Measurements from ENCODE around the gene CPXM2.
"Not testable (repeated sequence)": the region's sequence is repeated elsewhere in the genome, so short reads cannot be mapped to it uniquely, and the experiment has no call there.

CPXM2 gene

DNA sequence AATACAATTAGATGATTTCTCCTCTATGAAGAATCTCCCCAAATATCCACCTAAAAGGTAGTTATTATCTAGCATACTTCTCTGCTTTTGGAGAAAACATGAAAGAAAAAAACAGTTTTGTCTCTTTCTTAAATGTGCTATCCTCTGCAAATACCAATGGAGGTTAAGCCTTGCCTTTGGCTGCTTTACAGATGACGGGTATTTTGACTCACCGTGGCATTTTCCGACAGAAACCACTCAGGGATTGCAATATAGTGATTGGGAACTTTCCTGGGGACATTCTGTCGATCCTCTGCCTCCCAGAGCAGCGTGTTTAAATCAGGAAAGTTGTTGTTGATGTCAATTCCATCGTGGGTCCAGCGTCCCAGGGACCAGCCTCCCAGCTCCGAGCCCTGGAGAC, 124.8 kb downstream of the CPXM2 start:
- DNase-seq = no peak

DNA sequence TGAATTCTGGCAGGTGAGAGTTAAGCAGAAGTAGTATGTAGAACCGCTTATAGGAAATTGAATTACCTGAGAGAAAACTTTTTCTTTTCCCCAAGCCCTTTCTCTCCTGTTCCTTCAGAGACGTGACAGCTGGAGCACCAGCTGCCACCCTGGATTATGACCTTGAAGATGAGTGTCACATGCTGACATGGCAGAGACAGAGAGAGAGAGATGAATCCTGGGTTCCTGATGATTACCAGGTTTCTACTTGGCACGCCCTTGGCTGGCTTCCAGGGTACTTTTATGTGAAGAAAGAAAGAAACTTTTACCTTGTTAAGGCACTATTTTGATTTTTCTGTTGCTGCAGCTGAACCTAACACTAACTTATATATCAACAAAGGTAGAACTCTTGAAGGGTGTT, 125.6 kb downstream of the CPXM2 start:
- peak; percentile 91 for DNase-seq

DNA sequence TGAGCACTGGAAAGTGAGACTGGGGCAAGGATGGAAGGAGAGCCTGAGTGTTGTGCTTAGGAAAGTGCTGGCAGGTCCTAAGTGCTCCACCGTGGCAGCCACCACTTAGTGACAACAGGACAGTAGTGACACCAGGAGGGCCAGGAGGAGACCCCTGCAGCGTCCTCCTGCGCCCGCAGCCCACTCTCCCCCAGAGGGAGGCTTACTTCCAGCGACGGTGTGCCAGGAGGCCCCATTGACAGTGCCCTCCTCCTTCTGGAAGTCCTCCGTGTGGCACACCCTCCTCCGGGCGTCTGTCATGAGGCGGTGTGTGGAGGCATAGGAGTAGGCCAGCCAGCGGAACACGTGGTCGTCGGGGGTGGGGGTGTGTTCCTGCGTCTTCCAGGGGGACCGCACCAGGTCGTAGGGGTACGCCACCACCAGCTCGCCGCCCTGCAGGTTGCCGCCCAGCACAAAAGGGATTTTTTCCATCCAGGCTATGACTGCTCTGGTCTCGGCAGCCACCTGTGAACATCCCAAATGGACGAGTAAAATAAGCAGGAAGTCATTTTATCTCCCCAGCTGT, 129.9 kb downstream of the CPXM2 start:
- DNase-seq = no peak

DNA sequence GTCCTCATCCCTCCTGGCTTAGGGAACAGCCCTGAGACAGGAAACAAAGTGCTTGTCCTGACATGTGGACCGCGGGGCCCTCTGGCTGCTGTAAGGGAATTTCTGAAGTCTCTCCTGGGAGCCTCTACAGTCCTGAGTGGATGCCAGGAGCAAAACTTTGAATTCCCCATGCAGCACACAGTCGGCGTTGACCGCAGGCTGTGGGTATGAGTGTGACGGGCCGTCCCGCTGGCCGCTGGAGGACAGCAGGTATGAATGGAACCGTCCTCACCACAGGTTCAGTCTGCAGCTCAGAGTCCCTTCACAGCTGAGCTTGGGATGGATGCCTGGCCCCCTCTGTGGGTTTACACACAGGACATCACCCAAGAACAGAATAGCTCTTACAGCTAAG, 130.6 kb downstream of the CPXM2 start:
- no peak for DNase-seq

DNA sequence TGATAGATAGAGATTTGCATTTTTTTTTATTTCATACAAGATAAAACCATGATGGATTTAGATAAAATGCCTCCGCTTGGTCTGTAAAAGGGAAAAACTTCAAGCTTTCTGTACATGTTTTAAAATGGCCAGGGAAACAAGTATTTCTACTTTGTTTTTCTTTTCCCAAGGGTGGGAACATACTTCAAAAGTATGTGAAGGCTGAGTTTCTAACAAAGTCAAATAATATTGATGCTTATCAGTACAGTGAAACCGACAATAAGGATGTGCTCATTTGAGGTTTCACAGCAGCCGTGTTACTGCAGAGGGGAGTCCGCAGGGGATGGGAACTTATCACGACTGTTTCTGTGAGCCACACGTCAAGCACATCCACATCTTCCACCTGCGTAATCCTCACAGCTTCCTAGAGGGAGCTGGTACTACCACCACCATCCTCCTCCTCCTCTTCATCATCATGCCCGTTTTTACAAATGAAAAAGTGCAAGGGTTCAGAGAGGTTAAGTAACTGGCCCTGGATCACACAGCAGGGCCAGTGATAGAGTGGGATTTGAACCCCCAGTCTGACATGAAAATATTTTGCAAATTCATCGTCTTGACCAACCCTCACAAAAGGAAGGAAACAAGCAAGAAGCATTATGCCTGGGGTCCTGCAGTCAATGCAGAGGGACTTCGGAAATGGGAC, 131.1 kb downstream of the CPXM2 start:
- no peak for DNase-seq

DNA sequence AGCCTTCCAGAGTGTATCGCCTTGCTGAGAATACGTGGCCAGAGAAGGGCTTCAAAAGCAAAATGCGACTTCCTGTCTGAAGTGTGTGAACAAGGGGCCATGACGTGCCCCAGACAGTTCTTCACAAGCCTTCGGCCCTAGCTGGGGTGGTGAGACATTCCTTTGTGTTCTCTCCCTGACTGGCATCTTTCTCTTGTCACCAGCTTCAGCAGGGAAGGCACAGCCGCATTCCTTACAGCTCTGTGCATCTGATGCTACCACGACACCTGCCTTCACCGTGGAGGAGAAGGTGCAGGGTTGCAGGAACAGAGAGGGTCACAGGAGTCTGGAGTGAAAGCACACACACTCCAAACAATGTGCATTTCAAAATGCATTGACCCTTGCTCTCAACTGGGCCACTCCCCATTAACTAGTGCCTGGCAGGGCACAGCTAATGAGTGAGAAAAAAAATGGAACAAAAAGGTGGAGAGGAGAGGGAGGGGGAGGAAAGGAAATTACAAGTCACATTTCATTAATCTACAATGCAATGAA, 132.0 kb downstream of the CPXM2 start:
- no peak for DNase-seq

DNA sequence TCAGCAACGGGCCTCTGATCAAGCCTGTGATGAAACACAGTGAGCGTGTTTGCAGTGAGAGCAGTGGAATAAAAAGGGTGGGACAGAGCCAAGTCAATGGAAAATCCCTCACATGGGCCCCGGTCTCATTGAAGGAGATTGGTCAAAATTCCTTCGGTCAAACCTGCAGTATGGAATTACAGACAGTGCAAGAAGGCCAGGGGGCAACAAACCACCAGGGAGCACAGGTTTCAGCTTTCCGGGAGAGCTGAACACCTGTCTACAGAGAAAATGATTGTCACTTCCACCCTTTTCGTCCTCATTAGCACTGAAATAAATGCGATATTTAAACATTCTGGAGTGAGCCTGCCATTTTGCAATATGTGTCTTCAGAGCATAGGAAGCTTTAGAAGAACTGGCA, 132.6 kb downstream of the CPXM2 start:
- DNase-seq = no peak

DNA sequence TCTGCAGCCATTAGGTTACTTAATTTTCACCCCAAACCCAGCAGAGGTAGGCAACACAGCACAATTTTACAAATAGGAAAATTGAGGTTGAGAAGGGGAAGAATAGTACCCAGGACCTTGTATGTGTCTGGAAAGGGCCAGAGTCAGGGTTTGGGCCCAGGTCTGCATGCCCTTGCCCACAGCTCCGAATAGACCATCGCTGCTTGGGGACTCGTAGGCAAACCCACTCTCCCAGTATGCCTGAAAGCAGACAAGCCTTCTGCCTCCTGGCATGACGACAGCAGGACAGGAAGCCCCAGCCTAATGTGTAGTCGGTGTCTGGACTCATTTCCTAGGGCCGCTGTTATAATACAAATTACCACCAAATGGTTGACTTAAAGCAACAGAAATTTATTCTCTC, 133.8 kb downstream of the CPXM2 start:
- DNase-seq = no peak

DNA sequence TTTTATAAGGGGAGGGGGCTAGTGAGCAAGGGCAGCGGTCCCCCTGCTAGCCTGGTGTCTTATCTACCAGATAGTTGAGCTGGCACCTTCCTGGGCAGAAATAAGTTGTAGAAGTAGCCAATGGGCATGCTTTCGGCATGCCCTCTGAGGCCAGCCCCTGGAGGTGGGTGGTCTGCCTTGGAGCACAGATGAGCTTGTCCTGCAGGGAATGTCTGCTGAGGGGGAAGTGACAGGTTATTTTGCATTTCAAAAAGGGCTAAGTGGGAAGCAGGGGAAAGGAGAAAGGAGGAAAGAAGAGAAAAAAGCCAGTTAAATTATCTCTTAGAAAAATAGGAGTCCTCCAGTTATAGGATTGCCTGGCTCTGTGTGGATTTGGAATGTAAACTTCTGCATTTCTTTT, 136.5 kb downstream of the CPXM2 start:
- no peak for DNase-seq

DNA sequence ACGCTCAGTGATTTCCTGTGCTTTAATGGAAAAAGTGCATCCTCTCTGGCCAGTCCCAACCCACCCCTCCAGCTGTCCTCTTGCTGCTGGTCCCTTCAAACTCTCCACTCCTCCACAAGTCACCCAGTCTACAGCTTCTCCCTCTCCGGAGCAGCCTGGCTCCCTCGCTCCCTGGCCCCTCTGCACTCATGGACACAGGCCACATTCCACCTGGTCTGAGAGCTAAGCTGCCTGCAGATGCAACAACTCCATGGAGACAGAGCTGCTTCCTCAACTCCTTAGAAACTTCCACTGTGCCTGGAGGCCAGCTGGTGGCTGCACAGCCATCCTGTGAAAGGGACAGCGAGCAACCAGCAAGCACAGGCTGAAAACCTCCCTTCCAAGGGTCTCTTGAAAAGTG, 137.5 kb downstream of the CPXM2 start:
- no peak for DNase-seq

DNA sequence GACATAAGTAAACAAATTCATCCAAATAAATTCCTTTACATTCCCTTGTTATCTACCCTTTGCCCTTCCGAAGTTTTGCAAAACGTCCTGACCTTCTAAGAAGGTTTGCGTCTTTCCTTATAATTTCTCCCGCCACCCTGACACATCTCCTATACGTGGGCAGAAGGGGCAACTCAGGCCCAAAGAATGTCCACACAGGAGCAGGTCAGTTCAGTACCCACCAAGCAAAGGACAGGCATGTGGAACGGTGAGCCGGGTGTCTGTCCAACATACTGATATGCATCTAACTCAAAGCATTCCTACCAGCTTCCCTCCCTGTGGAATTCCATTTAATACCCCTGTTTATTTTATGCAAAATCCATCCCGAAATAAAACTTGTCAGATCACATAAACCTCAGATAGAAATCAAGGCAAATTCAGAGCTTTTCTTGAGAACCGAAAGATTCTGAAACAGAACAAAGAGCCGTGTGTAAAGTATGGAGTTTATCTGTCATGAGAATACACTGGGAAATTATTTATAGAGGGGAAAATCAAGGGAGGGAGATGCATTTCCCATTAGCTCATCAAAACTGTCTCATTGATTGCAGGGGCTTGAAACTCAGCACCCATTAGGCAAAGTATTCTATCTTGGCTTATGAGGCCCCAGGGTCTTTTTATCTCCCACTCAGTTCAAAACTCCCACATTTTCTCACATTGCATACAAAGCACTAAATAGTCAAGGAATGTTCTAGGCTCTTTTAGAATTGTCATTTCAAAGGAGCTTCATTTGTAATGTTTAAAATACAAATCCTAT, 140.1 kb downstream of the CPXM2 start:
- DNase-seq = no peak

DNA sequence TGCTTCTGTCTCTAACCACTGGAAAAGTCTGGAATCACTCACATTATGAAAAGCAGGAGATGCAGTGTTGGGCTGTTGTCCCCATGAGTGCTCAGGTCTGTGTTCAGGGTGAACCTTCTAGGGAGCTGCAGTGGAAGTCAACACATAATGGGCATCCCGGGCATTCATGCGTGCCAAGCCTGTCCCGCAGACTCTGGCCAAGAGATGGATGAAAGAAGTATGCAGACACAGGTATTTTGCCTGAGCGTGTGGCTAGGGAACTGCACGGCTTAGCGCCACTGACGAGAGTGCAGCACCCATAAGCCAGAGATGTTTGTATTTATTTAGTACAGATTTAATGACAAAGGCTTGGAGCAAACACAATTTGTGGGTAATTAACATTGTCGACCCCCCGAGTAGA, 140.7 kb downstream of the CPXM2 start:
- no peak for DNase-seq

DNA sequence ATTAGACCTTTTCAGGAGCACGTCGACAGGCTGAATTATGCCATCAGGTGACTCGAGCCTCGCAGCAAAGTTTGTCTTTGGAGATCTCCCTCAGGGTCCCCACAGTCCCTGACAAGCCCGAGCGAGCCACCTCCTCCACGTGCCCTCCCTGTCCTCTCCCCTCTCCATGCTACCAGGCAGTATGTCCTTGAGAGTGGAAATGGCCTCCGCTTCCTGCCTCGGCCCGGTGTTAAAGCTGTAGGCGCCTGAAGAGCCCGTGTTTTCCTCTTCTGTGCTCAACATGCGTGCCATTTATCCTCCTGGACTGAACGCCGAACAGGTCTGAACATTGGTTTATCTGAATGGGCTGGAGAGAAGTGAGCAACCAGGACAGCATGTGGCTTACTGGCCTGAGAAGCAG, 142.9 kb downstream of the CPXM2 start:
- no peak for DNase-seq

DNA sequence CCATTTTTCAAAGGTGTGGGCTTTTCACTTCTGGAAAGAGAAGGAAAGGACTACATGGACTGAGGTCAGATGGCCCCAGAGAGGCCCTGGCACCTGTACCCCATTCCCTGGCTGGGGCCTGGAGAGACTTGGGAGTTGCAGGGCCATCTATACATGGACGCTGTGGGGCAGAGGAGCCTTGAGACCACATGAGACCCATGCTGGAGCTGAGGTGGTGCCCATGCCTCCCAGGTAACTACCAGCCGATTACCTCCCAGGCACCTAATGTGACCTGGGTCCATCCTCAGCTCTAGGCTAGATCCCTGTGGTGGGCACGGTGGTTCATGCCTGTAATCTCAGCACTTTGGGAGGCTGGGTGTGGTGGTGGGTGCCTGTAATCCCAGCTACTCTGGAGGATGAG, 144.2 kb downstream of the CPXM2 start:
- DNase-seq = no peak

DNA sequence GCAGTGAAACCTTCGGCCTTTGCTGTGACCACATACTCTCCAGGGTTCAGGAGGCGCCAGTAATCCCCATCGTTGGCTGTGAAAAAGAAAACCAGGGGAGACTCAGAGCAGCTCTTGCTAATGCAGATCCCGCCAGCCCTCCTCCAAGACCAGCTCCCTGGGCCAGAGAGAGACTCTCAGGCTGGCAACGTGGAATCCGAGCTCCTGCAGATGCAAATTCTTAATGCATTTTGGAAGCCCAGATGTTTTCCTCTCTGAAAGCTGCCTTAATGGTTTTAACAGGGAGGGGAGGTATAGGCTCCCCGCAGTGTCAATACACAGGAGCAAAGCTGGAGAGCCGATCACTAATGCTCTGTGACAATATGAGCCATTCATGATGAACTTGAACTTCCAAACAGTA, 144.7 kb downstream of the CPXM2 start:
- DNase-seq = no peak

DNA sequence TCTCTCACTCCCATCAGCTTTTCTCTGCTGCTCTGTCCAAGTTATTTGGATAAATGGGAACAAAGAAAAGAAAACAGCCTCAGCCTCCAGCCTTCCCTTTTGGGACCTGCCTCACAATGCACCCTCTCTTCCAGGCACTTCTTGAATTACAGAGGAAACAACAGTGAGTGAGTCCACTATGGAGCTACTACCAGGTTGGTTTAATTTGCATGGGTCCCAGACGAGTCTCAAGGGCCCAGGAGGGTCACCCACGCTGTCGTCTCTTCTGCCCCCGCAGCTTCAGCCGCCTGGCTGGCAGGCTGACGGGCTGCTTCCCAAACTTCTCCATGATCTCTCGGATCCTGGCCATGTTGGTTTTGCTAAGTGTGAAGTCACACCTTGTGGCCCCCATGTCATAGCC, 145.1 kb downstream of the CPXM2 start:
- DNase-seq = no peak

DNA sequence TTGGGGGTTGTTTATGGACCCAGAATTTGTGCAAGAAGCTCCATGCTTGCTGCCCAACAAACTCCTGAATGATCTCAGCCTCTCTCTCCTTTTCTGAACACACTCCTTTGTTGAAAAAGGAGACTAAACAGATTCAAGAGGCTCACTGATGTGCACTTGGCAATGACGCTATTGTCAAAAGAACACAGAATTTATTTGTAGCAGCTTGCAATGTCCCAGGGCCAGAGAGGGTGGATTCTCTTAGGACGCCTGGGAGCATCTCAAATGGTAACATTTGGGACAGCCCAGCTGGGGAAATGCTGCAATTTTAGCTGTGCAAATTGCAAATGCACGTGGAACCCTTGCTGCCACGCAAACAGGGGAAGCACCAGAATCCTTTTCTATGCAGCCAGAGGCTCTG, 145.5 kb downstream of the CPXM2 start:
- no peak for DNase-seq

DNA sequence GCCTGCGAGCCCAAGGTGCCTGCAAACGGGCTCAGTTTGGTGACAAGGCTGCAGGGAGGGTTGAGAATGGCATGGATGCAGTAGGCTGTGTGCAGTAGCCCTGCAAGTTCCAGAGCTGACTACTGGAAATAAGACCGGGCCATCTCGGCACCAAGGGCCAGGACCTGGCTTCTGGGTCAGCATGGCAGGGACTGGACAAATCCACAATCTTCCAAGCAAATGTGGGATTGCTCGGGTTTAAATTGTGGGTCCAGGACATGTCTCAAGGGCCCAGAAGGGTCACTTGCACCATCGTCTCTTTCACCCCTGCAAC, 147.4 kb downstream of the CPXM2 start:
- no peak for DNase-seq

DNA sequence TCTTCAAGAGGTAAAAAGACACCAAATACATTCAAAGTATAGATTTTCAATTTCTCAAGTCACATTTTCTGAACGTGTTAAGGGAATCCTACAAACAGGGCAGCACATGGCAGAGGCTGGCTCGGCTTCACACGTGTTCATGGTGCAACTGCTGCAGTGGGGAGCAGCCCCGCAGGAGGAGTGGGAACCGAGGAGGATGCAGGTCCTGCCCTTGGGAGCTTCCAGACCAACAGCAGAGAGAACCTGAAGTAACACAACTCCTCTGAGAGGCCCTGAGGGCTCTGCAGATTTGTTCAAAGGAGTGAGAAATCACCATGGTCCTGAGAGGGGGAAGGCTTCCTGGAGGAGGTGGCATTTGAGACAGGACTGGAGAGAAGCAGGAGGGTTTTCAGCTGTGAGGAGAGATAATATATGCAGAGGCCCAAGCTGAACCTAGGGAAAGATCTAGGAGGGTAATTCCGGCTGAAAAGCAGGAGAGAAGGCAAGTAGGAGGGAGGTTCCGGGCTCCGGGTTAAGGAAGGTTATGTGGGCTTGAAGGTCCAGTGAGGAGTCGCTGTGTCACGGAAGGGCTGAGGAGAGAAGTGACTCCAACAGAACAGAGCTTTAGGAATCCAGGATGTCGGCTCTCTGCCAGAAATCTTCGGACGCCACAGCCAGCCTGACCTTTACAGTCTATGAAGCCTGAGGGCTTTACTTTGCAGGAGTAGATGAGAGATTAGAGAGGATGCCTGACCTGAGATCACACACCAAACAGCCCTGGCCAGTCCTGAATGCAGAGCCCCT, 148.0 kb downstream of the CPXM2 start:
- DNase-seq = no peak

DNA sequence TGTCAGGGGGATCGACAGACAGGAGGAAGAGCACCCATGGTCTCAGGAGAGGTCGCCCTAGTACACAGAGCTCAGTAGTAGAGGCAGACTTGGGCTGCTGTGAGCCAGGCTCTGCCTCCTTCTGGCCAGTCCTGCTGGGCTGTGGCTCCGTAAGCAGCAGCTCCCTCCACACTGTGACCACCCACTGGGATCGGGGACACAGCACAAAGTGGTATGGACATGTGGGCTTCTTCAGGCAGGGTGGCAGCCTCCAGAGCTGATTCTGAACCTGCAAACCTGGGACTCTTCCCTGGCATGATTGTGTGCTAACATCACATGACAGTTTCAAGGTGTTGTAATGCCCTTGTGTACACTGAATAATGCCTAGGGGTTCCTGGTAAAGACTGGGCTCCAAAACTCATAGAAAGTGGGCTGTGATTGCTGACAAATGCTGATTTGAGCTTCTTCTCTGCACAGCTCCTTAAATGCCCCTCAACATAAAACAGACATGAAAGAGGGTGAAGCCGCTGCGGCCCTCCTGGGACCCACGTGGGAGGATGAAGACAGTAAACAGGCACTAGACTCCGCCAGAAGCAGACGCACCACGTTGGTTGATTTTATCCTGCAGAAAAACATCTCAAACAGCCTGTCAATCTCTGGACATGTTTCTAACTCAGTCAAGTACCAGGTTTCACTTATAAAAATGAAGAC, 148.7 kb downstream of the CPXM2 start:
- DNase-seq = peak; percentile 25

DNA sequence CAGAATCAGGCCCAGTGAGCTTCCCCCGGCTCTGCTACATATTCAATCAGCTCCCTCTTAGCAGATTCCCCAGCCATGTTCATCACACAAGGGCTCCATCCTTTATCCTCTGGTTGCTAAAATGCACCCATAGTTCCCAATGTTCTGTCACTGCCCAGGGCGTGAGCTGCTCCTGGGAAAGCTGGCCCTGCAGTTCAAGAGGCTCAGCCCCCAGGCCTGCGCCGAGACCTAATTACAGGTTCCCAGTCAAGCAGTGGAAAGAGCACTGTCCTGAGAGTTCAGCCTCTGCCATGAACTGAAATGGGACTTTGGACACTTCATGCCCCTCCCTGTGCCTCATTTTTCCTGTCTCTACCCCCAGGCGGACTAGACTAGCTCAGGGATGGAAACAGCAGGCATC, 149.9 kb downstream of the CPXM2 start:
- no peak for DNase-seq

DNA sequence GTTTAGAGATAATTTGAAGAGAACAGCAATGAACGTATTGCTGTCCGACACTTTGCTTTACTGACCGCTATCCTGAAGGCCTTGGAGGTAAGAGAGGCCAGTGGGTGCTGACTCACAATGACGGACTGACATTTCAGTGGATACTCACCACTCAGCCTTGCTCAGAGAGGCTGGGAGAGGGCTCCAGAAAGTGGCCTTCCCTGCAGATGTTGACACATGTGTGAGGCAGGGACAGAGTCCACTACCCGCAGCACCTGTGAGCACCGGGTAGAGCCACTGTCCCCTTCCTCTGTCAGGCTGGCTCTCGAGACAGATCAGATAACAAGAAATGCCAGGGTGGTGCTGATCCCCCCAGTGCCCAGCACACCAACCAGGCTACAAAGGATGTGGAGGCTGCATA, 150.5 kb downstream of the CPXM2 start:
- no peak for DNase-seq

DNA sequence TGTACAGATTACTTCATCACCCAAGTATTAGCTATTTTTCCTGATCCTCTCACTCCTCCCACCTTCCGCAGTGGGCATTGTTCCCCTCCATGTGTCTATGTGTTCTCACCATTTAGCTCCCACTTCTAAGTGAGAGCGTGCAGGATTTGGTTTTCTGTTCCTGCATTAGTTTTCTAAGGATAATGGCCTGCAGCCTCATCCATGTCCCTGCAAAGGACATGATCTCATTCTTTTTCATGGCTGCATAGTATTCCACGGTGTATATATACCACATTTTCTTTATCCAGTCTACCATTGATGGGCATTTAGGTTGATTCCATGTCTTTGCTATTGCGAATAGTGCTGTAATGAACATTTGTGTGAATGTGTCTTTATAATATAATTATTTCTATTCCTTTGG, 154.7 kb downstream of the CPXM2 start:
- not testable (repeated sequence) for DNase-seq

Data from NCI-H2171 treated with DMSO at 0.1 percent for 48 hours (cell line).